Astrocyte (in vitro differentiated cells and primary cell): ENCODE data around the gene SLC25A26. TPM values are rescaled to one million over a fixed set of nuclear protein-coding genes. Genes with fewer than 3 reads are reported as not detected.

Source experiments
- total RNA-seq: library from RNA; stranded (reverse); gene quantifications from 2 replicates; pipeline ENCODE4 v1.2.1, GENCODE V29; 2021

The SLC25A26 gene
- total RNA-seq, 1 donor from 2014 or later, result 17.9 TPM

Other genes starting within 250 kb of the SLC25A26 start
- gene MAGI1, start 182.1 kb upstream of the SLC25A26 start, total RNA-seq, result 27.4 and 31.8 TPM in 2 replicates